Smooth muscle cell (in vitro differentiated cells): Measurements from ENCODE around the gene ST14. TPM values are rescaled to one million over a fixed set of nuclear protein-coding genes. Genes with fewer than 3 reads are reported as not detected.
"Not testable (repeated sequence)": the region's sequence is repeated elsewhere in the genome, so short reads cannot be mapped to it uniquely, and the experiment has no call there.

ENCODE experiments used
- DNase-seq: peaks from one replicate; lab custom pipeline; 2025; ENCODE audit not compliant: unreplicated experiment; lab: John Stamatoyannopoulos, UW
- H2AFZ ChIP-seq: fragments of 200-600 bp; sonication (generic); 2 replicates; pipeline ENCODE4 v1.6.0; 2016; ENCODE audit warnings: antibody characterized with exemption, low read depth, mild to moderate bottlenecking
- H3F3A ChIP-seq: fragments of 200-600 bp; sonication (generic); 2 replicates; pipeline ENCODE4 v1.6.0; 2017; ENCODE audit warnings: antibody characterized with exemption, low read depth
- H3K27ac ChIP-seq: fragments of 200-600 bp; sonication (generic); 2 replicates; pipeline ENCODE4 v1.5.1; 2016; ENCODE audit warnings: low read depth, mild to moderate bottlenecking
- H3K27me3 ChIP-seq: fragments of 200-600 bp; sonication (generic); 2 replicates; pipeline ENCODE4 v1.6.1; 2016; ENCODE audit warnings: low read depth, mild to moderate bottlenecking
- H3K36me3 ChIP-seq: fragments of 200-600 bp; sonication (generic); 2 replicates; pipeline ENCODE4 v1.5.1; 2016; ENCODE audit warnings: low read depth
- H3K4me1 ChIP-seq: fragments of 200-600 bp; sonication (generic); 2 replicates; pipeline ENCODE4 v1.5.1; 2016; ENCODE audit warnings: low read depth
- H3K4me2 ChIP-seq: fragments of 200-600 bp; sonication (generic); 2 replicates; pipeline ENCODE4 v1.6.0; 2016; ENCODE audit warnings: mild to moderate bottlenecking
- H3K4me3 ChIP-seq: fragments of 200-600 bp; sonication (generic); 2 replicates; pipeline ENCODE4 v1.5.1; 2016; ENCODE audit warnings: mild to moderate bottlenecking
- H3K79me2 ChIP-seq: fragments of 200-600 bp; sonication (generic); 2 replicates; pipeline ENCODE4 v1.6.0; 2016; ENCODE audit warnings: low read depth, mild to moderate bottlenecking
- H3K9ac ChIP-seq: fragments of 200-600 bp; sonication (generic); 2 replicates; pipeline ENCODE4 v1.6.0; 2016; ENCODE audit warnings: low read depth
- H3K9me3 ChIP-seq: fragments of 200-600 bp; sonication (generic); replicated peaks from 2 replicates; pipeline ENCODE4 v1.5.1; 2016; ENCODE audit warnings: low read depth
- H4K20me1 ChIP-seq: fragments of 200-600 bp; sonication (generic); 2 replicates; pipeline ENCODE4 v1.6.0; 2016; ENCODE audit warnings: low read depth
- CTCF ChIP-seq: fragments of 200-600 bp; sonication (generic); IDR thresholded peaks from 2 replicates; pipeline ENCODE4 v1.5.1; 2017; ENCODE audit warnings: borderline replicate concordance, mild to moderate bottlenecking, antibody characterized with exemption; ENCODE audit not compliant: insufficient read depth, poor library complexity, severe bottlenecking
- WGBS: methylation state at CpG from one replicate; pipeline ENCODE4 v1.1.7; 2016; ENCODE audit warnings: low lambda C conversion rate; 5-methylcytosine and 5-hydroxymethylcytosine counted together
- polyA plus RNA-seq: library from polyadenylated mRNA; unstranded; fragments of >200 nt; fragmentation: Nextera tagmentation; extraction: Ambion mirVana; gene quantifications from 2 replicates; pipeline ENCODE4 v1.2.1, GENCODE V29; 2016
- total RNA-seq: library from RNA; depleted of rRNA; stranded (reverse); fragments of >200 nt; gene quantifications from 2 replicates; pipeline ENCODE4 v1.2.3, GENCODE V29; 2014

The ST14 gene
- total and polyA plus RNA-seq, 2 experiments from 2014 or later: 2.4 to 7.7 TPM

- Histone ChIP-seq H2AFZ (no peak overlapping the region), H3K27ac (no peak overlapping the region), H3K36me3 (no peaks in the 10 kb centered on the region), H3K4me2 (no peak overlapping the region), H3K4me1 (no peaks in the 10 kb centered on the region), H3F3A (no peaks in the 10 kb centered on the region), H3K79me2 (peaks cover 3% of the 10 kb centered on the region), H3K9ac (no peak overlapping the region), H4K20me1 (peaks cover 69% of the 10 kb centered on the region), H3K4me3 (no peak overlapping the region), H3K9me3 (no peaks in the 10 kb centered on the region), H3K27me3 (no peaks in the 10 kb centered on the region)
- no peak for TF ChIP-seq CTCF
- WGBS: 97% methylated on average over 3 of the region's 3 CpGs
- no peak for DNase-seq
Observed at GRCh38 chr11:130244848-130245247, 85.3 kb downstream of the ST14 start.

GRCh38 chr11:130245375-130245774 is 85.8 kb downstream of the ST14 start:
- H3K27ac ChIP-seq, DNase-seq, H3K4me2 ChIP-seq, H3K36me3 ChIP-seq, H3F3A ChIP-seq, H3K9ac ChIP-seq, H3K9me3 ChIP-seq, H3K4me1 ChIP-seq, H3K27me3 ChIP-seq, H2AFZ ChIP-seq, H3K79me2 ChIP-seq, H3K4me3 ChIP-seq: not testable (repeated sequence)
- 94% methylated on average over 6 of the region's 6 CpGs for WGBS
- peaks cover 69% of the 10 kb centered on the region for H4K20me1 ChIP-seq

- no peak overlapping the region for H3K9ac ChIP-seq
Observed at GRCh38 chr11:130246270-130246669, 86.7 kb downstream of the ST14 start.

GRCh38 chr11:130246738-130247137 is 87.2 kb downstream of the ST14 start:
- no peaks in the 10 kb centered on the region for H3K4me1 ChIP-seq
- TF ChIP-seq CTCF: no peak
- no peak overlapping the region for H3K4me3 ChIP-seq
- H3K79me2 ChIP-seq: peaks cover 14% of the 10 kb centered on the region
- H4K20me1 ChIP-seq: peaks cover 68% of the 10 kb centered on the region
- H3K36me3 ChIP-seq: no peaks in the 10 kb centered on the region
- no peaks in the 10 kb centered on the region for H3K9me3 ChIP-seq
- 75% methylated on average over 3 of the region's 3 CpGs for WGBS
- H3K27me3 ChIP-seq: no peaks in the 10 kb centered on the region
- no peak overlapping the region for H3K27ac ChIP-seq
- no peak overlapping the region for H3K4me2 ChIP-seq
- DNase-seq: no peak
- no peaks in the 10 kb centered on the region for H3F3A ChIP-seq
- no peak overlapping the region for H3K9ac ChIP-seq
- H2AFZ ChIP-seq: no peak overlapping the region

More at GRCh38 chr11:130246270-130246669, 86.7 kb downstream of the ST14 start:
- peaks cover 65% of the 10 kb centered on the region for H4K20me1 ChIP-seq
- H3K27ac ChIP-seq: no peak overlapping the region
- TF ChIP-seq CTCF: no peak
- no peaks in the 10 kb centered on the region for H3F3A ChIP-seq
- DNase-seq: no peak
- H3K27me3 ChIP-seq: no peaks in the 10 kb centered on the region
- no peak overlapping the region for H2AFZ ChIP-seq
- H3K4me1 ChIP-seq: no peaks in the 10 kb centered on the region
- no peak overlapping the region for H3K4me3 ChIP-seq
- H3K9me3 ChIP-seq: no peaks in the 10 kb centered on the region
- H3K79me2 ChIP-seq: peaks cover 9% of the 10 kb centered on the region
- WGBS: 80% methylated on average over 1 of the region's 1 CpG
- H3K4me2 ChIP-seq: no peak overlapping the region
- H3K36me3 ChIP-seq: no peaks in the 10 kb centered on the region
